ENCODE measurements around the gene BTBD1. TPM values are rescaled to one million over a fixed set of nuclear protein-coding genes. Genes with fewer than 3 reads are reported as not detected.
"Not testable (repeated sequence)": the region's sequence is repeated elsewhere in the genome, so short reads cannot be mapped to it uniquely, and the experiment has no call there.

BTBD1 gene
- total RNA-seq, 1 donor from 2014 or later, result 85.4 TPM

GRCh38 chr15:83036253-83036652 lies 30.8 kb downstream of the BTBD1 start:
- no peak for DNase-seq (ENCODE audit: low read depth)
- Histone ChIP-seq H3K36me3 (ENCODE audit: control insufficient read depth, insufficient read depth, low read length) (no peaks in the 10 kb centered on the region), H3K4me3 (ENCODE audit: low read depth, low read length) (no peak overlapping the region), H3K27me3 (ENCODE audit: control insufficient read depth, insufficient read depth, low read length) (no peaks in the 10 kb centered on the region)
- TF ChIP-seq, protein P1, sequence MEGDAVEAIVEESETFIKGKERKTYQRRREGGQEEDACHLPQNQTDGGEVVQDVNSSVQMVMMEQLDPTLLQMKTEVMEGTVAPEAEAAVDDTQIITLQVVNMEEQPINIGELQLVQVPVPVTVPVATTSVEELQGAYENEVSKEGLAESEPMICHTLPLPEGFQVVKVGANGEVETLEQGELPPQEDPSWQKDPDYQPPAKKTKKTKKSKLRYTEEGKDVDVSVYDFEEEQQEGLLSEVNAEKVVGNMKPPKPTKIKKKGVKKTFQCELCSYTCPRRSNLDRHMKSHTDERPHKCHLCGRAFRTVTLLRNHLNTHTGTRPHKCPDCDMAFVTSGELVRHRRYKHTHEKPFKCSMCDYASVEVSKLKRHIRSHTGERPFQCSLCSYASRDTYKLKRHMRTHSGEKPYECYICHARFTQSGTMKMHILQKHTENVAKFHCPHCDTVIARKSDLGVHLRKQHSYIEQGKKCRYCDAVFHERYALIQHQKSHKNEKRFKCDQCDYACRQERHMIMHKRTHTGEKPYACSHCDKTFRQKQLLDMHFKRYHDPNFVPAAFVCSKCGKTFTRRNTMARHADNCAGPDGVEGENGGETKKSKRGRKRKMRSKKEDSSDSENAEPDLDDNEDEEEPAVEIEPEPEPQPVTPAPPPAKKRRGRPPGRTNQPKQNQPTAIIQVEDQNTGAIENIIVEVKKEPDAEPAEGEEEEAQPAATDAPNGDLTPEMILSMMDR (IDR thresholded peaks at IDR 0.05; ENCODE audit: insufficient read depth, low read length, poor library complexity, severe bottlenecking), result no peak

DNA sequence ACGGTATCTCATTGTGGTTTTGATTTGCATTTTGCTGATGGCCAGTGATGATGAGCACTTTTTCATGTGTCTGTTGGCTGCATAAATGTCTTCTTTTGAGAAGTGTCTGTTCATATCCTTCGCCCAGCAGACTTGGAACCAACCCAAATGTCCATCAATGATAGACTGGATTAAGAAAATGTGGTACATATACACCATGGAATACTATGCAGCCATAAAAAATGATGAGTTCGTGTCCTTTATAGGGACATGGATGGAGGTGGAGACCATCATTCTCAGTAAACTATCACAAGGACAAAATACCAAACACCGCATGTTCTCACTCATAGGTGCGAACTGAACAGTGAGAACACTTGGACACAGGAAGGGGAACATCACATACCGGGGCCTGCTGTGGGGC lies 35.8 kb downstream of the BTBD1 start:
- H3K27me3 ChIP-seq (ENCODE audit: control insufficient read depth, insufficient read depth, low read length); H3K4me3 ChIP-seq (ENCODE audit: low read depth, low read length); H3K36me3 ChIP-seq (ENCODE audit: control insufficient read depth, insufficient read depth, low read length); DNase-seq (ENCODE audit: low read depth): not testable (repeated sequence)

DNA sequence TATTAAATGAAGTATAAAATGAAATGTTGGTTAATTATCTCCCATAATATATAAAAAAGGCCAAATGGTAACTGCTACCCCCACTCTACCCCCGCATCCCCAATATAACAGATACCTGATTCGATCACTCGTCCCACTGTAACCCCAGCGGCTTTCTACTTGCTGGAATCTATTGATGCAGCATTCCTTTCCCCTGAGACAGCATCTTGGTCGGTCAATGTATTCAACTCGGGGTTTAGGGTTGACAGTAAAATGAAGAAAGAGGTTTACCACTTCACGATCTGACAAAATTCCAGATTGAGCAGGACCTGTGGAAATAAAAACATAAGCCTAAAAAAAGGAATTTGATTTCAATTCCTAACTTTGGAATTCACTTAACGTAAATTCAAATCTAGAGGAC lies 37.0 kb downstream of the BTBD1 start:
- no peak for DNase-seq (ENCODE audit: low read depth)
- TF ChIP-seq, protein P1 (IDR thresholded peaks at IDR 0.05; ENCODE audit: insufficient read depth, low read length, poor library complexity, severe bottlenecking), result no peak
- Histone ChIP-seq H3K4me3 (ENCODE audit: low read depth, low read length) (no peak overlapping the region), H3K36me3 (ENCODE audit: control insufficient read depth, insufficient read depth, low read length) (peaks cover 1% of the 10 kb centered on the region), H3K27me3 (ENCODE audit: control insufficient read depth, insufficient read depth, low read length) (no peaks in the 10 kb centered on the region)

- Histone ChIP-seq H3K27me3 (ENCODE audit: control insufficient read depth, insufficient read depth, low read length) (no peaks in the 10 kb centered on the region), H3K4me3 (ENCODE audit: low read depth, low read length) (no peak overlapping the region), H3K36me3 (ENCODE audit: control insufficient read depth, insufficient read depth, low read length) (peaks cover 2% of the 10 kb centered on the region)
- TF ChIP-seq, protein P1 (IDR thresholded peaks at IDR 0.05; ENCODE audit: insufficient read depth, low read length, poor library complexity, severe bottlenecking), result no peak
- no peak for DNase-seq (ENCODE audit: low read depth)
These were observed 48.6 kb downstream of the BTBD1 start for GRCh38 chr15:83018436-83018835.

- H3K36me3 ChIP-seq (ENCODE audit: control insufficient read depth, insufficient read depth, low read length), result peaks cover 2% of the 10 kb centered on the region
- TF ChIP-seq, protein P1 (IDR thresholded peaks at IDR 0.05; ENCODE audit: insufficient read depth, low read length, poor library complexity, severe bottlenecking), result no peak
- DNase-seq (ENCODE audit: low read depth), result no peak
- H3K4me3 ChIP-seq (ENCODE audit: low read depth, low read length), result no peak overlapping the region
- no peaks in the 10 kb centered on the region for H3K27me3 ChIP-seq (ENCODE audit: control insufficient read depth, insufficient read depth, low read length)
These were observed 50.1 kb downstream of the BTBD1 start for GRCh38 chr15:83016906-83017305.

DNA sequence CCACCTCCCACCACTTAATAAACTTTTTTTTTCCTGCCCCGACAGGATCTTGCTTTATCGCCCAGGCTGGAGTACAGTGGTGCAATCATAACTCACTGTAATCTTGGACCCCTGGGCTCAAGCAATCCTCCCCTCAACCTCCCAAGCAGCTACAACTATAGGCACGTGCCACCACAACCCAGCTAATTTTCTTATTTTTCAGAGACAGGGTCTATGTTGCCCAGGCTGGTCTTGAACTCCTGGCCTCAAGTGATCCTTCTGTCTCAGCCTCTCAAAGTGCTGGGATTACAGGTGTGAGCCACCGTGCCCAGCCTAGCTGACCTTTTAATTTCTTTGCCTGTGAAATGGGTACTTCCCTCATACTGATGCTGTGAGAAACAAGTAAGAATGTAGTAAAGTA lies 51.7 kb downstream of the BTBD1 start:
- H3K4me3 ChIP-seq (ENCODE audit: low read depth, low read length), result no peak overlapping the region
- TF ChIP-seq, protein P1 (IDR thresholded peaks at IDR 0.05; ENCODE audit: insufficient read depth, low read length, poor library complexity, severe bottlenecking), result no peak
- H3K27me3 ChIP-seq (ENCODE audit: control insufficient read depth, insufficient read depth, low read length), result no peaks in the 10 kb centered on the region
- H3K36me3 ChIP-seq (ENCODE audit: control insufficient read depth, insufficient read depth, low read length), result peaks cover 2% of the 10 kb centered on the region
- DNase-seq (ENCODE audit: low read depth), result no peak

All from kidney epithelial cell (primary cell).